NCI-H1436 treated with DMSO at 0.1 percent for 48 hours (cell line): ENCODE results near the gene HLA-DMB.

Experiments
- DNase-seq: peaks from one replicate; lab custom pipeline; 2025; lab: John Stamatoyannopoulos, UW

The HLA-DMB gene

GRCh38 chr6:32971581-32972352 lies 30.9 kb upstream of the HLA-DMB start:
- DNase-seq = peak; percentile 97

- DNase-seq = no peak
Observed at GRCh38 chr6:32971242-32971580, 30.4 kb upstream of the HLA-DMB start.

DNA sequence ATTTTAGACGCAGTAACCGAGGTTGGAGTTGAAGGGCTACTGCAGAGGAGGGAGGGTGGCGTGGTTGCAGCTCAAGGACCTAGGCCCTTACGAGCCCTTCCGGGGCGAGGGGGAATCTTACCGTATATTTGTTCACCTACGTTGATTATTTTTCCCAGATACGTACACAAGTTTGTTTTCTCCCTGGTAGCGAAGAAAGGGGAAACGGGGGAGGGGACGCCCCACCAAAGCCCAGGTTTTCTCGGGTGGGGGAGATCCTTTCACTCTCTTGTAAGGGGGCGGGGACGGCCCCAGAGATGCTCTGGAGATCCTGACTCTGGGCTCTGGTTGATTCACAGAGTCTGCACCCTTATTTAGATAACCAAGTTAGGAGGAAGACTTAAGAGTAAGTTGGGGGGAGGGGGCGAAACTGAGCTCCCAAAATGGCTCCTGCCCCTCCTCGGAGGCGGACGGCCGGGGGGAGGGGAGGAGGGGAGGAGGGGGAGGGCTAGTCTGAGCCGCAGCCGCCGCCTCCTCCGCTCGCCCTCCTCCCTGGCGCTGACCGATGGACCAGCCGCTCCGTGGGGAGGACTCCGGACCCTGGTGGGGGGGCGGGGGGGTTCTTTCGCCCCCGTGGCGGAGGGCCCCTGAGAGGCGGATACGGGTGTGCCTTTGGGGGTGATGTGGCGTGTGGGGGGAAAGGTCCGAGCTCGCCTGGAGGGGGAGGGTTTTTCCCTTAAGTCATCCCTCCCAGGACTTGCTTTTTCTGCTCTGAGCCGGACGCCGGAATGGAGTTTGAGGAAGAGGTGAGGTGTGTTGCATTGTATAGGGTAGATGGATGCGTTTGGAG lies 29.8 kb upstream of the HLA-DMB start:
- DNase-seq = no peak

- no peak for DNase-seq
Observed at GRCh38 chr6:32969685-32970412, 29.0 kb upstream of the HLA-DMB start.

GRCh38 chr6:32968867-32969684 lies 28.2 kb upstream of the HLA-DMB start:
- DNase-seq = no peak

DNA sequence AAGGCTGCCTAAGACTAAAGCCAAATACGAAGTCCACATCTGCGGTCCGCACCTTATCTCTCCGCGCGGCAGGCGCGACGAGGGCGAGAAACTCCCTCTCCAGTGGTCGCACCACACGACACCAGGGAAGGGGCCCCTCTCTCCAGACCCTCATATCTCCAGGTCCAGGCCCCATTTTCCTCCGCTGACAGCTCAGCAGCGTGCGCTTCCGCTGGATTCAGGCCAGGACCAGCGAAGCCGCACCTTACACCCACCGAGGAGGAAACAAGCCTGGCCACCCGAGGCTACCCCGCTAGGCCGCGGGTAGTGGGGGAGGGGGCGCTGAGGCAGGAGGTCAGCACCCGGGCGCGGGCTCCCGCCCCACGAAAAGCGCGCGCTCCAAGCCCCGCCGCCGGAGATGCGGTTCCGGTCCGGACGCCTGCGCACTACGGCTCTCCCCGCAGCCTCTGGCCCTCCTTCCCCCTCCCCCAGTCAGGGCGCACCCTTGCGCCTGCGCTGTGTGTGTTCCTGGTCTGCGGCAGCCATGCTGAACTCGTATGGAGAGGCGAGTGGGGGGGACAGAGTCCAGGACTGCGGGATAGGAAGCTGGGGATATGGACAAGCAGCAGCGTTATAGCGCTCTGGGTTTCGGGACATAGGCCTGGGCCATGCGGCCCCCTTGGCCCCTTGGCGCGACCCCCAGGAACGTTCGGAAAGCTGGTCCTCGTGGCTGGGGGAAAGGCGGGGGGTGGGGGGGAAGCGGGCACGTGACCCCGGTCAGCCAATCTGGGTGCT lies 27.5 kb upstream of the HLA-DMB start, which contains the start of gene BRD2:
Gene BRD2 (plus strand): TSS at position 502 of the 774 bp plus-strand sequence. CDS start 4,305 bp downstream, outside the sequence.
- peak; percentile 83 for DNase-seq

DNA sequence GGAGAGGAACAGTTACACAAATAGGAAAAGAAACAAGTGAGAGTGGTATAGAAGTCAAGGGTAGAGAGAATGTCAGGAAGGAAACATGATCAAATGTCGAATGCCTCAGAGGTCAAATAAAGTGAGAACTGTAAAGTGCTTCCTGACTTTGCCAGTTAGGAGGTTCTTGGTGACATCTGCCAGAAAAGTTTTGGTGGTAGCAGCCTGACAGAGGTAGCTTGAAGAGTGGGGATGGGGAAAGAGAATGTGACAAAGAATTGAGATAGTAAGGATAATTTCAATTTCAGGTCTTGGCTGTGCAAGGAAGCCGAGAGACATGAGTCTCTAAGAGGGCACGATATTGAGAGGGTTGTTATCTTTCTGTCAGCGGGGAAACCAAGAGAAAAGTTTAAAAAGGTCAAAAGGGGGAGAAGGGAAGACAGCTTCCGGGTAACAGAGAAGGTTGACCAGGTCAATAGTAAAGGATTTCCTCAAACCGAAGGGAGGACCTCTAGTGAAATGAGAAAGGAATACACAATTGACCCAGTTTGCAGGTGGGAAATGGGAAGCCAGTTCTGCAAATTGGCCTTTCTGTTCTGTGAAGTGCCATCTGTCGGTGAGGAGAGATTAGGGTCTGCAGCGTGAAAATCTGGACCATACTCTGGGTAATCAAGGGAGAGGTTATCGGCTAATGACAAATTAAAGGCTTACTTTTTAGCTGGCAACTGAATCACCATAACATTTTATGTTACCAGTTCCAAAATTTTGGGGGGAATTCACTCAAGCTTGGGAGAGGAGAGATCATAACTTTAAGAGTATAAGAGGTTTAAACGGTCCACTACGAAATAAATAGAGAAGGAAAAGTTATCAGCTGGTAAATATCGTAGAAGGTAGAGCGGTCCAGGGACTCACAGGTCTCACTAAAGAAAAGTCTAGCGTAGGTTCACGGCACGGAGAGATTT lies 26.6 kb upstream of the HLA-DMB start:
- no peak for DNase-seq

GRCh38 chr6:32964776-32965175 lies 23.9 kb upstream of the HLA-DMB start:
- DNase-seq = no peak

DNA sequence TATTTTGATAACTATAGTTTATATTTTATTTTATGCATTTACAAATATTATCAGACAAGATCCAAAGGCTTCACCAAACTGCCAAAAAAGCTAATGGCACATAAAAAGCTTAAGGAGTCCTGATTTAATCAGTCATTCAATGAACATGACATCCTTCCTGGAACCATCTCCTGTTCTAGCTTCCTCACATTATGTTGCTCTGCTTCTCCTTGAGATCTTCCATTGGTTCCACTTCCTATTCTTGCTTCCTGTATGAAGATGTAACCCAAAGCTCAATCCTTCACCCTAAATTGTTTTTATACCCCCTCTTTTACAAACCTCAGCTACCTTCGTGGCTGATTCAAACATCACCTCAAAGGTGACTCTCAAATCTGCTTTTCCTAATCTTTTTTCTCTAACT lies 23.0 kb upstream of the HLA-DMB start:
- no peak for DNase-seq

DNA sequence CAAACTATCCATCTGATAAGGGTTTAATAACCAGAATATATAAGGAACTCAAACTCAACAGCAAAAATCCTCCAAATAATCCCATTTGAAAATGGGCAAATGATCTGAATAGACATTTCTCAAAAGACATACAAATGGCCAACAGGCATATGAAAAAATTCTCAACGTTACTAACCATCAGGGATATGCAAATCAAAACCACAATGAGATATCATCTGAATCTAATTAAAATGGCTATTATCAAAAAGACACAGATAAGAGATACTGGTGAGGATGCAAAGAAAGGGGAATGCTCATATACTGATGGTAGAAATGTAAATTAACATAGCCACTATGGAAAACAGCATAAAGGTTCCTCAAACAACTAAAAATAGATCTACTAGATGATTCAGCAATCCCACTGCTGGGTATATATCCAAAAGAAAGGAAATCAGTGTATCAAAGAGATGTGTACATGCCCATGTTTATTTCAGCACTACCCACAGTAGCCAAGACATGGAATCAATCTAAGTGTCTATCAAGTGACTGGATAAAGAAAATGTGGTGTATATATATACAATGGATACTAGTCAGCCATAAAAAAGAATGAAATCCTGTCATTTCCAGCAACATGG lies 21.5 kb upstream of the HLA-DMB start:
- no peak for DNase-seq

DNA sequence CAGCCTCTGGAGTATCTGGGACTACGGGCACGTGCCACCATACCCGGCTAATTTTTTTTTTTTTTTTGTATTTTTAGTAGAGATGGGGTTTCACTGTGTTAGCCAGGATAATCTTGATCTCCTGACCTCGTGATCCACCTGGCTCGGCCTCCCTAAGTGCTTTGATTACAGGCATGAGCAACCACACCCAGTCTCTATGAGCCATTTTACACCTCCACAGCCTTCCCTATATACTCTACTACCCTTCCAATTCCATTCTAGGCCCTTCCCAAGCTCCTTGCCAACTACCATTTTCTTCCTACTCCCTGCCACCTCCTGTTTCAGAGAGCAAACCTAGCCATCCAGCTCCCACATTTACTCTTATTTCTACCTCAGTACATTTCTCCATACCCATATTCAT lies 19.7 kb upstream of the HLA-DMB start:
- no peak for DNase-seq

GRCh38 chr6:32956176-32956575 lies 15.3 kb upstream of the HLA-DMB start:
- no peak for DNase-seq

DNA sequence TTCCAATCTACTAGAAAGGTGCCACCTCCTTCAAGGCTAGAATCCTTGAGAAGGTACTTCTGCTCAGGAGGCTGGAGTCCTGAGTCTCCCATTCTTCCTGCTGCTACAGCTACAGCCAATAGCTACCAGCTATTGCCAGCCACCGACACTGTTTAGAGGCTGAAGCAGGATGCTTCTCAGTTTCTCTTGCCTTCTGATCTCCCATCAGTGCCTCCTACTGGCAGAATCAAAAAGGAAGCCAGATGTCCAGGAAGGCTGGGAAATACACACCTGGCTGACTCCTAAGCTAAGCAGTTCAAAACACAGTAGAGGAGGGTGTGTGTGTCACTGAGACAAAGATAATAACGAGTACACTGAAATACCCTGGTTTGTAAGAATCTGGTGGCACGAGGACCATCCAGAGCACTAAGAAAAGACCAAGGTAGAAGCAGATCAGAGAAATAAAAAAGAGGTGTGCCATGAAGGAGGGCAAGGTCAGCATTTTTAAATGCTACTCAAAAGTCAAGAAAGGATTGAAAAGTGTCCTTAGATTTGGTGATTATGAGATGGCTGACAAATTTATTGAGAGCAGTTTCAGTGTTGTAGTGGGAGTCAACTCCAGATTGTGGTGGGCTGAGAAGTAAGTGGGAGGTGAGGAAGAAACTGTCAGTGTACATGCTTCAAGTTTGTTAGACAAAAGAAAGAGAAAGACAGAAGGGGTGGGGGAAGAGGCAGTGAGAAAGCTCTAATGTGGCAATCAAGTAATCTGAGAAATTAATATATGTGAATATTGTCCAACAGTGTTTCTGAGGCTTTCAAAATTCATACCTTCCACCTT lies 14.4 kb upstream of the HLA-DMB start:
- no peak for DNase-seq

GRCh38 chr6:32954267-32954666 lies 13.4 kb upstream of the HLA-DMB start:
- DNase-seq = no peak

DNA sequence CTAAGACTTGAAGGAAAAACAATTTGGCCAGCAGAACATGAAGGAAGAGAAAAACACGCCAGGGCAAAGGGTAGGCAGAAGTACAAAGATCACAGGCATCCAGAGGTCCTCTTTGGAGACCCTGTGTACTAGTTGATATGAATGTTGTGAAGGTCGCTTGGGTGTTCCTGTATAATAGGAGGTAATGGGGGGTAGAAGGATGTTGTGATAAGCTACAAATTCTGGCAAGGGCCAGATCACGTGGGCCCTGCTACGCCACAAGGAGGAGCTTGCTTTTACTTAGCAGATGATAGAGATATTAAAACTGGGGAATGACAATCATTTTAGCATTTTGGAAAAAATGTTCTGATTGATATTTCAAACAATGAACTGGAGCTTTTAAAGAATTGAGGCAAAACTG lies 12.9 kb upstream of the HLA-DMB start:
- DNase-seq = no peak

- DNase-seq = no peak
Observed at GRCh38 chr6:32952817-32953739, 12.2 kb upstream of the HLA-DMB start, which contains the start of gene HLA-DMA. HLA-DMA (minus strand) TSS chr6:32953097; CDS start chr6:32953036, 61 bp downstream.

DNA sequence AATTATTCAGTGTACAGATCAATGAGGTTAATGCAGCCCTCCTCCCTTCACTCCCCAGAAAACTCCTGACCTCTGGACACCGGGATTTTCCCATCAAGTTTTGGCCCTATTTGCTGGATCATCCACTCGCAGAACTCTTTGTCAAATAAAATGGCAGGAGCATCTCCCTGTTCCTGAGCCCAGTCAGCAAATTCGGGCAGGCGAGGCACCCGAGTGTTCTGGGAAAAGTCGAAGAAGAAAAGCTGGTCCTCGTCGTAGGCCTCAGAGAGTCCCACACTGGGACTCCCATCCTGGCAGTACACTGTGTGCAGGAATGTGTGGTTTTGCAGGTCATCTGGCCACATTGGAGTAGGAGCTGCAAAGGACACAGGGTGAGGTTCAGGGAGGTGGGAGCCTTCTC lies 9.6 kb upstream of the HLA-DMB start:
- DNase-seq = no peak
